Stimulated activated memory B cell treated with anti-CD40 and anti-IgM and Interleukin-4, amounts not matched to agents 10 μg/mL and 1 μg/mL and 100 μg/mL, for 72 hours (primary cell): ENCODE data around the gene AIRE.
"Not testable (repeated sequence)": the region's sequence is repeated elsewhere in the genome, so short reads cannot be mapped to it uniquely, and the experiment has no call there.

Experiments used
- ATAC-seq: fragments of 150-1000 bp; cut with Tn5 transposase; 2 replicates; pipeline ENCODE4 v1.10.0; 2021
- H3K27ac Mint-ChIP-seq: one replicate; pipeline ENCODE4 v1.8.0; 2022; ENCODE audit warnings: mild to moderate bottlenecking, mixed read lengths
- H3K27me3 Mint-ChIP-seq: one replicate; pipeline ENCODE4 v1.8.0; 2022; ENCODE audit warnings: mixed read lengths
- H3K36me3 Mint-ChIP-seq: one replicate; pipeline ENCODE4 v1.8.0; 2022; ENCODE audit warnings: mixed read lengths
- H3K4me1 Mint-ChIP-seq: one replicate; pipeline ENCODE4 v1.8.0; 2022; ENCODE audit warnings: mixed read lengths
- H3K4me3 Mint-ChIP-seq: one replicate; pipeline ENCODE4 v1.8.0; 2022; ENCODE audit warnings: mild to moderate bottlenecking, moderate library complexity, mixed read lengths
- H3K9me3 Mint-ChIP-seq: one replicate; pipeline ENCODE4 v1.8.0; 2022; ENCODE audit warnings: mixed read lengths

AIRE gene

GRCh38 chr21:44341726-44342458, 56.2 kb downstream of the AIRE start:
- Mint-ChIP-seq H3K4me1 (peaks cover 25% of the 10 kb centered on the region), H3K27me3 (peaks cover 24% of the 10 kb centered on the region)
- not testable (repeated sequence) for H3K36me3 Mint-ChIP-seq, H3K4me3 Mint-ChIP-seq, H3K27ac Mint-ChIP-seq, ATAC-seq, H3K9me3 Mint-ChIP-seq

- not testable (repeated sequence) for H3K27ac Mint-ChIP-seq, H3K4me3 Mint-ChIP-seq, H3K36me3 Mint-ChIP-seq, H3K9me3 Mint-ChIP-seq, ATAC-seq
- peaks cover 24% of the 10 kb centered on the region for H3K27me3 Mint-ChIP-seq
- H3K4me1 Mint-ChIP-seq: peaks cover 15% of the 10 kb centered on the region
Measured at GRCh38 chr21:44342981-44343380, 57.3 kb downstream of the AIRE start.

- no peak overlapping the region for H3K27ac Mint-ChIP-seq
- ATAC-seq: peak; percentile 13
Measured at GRCh38 chr21:44344541-44345183, 59.0 kb downstream of the AIRE start.

GRCh38 chr21:44345495-44345894, 59.8 kb downstream of the AIRE start:
- no peak for ATAC-seq

More at GRCh38 chr21:44344541-44345183, 59.0 kb downstream of the AIRE start:
- H3K9me3 Mint-ChIP-seq: no peaks in the 10 kb centered on the region
- peaks cover 10% of the 10 kb centered on the region for H3K4me1 Mint-ChIP-seq
- H3K36me3 Mint-ChIP-seq: no peaks in the 10 kb centered on the region
- peaks cover 39% of the 10 kb centered on the region for H3K27me3 Mint-ChIP-seq
- no peak overlapping the region for H3K4me3 Mint-ChIP-seq

GRCh38 chr21:44347911-44348451, 62.3 kb downstream of the AIRE start:
- Mint-ChIP-seq H3K4me3 (no peak overlapping the region), H3K9me3 (no peaks in the 10 kb centered on the region), H3K27me3 (peaks cover 42% of the 10 kb centered on the region), H3K27ac (no peak overlapping the region), H3K4me1 (peaks cover 8% of the 10 kb centered on the region), H3K36me3 (no peaks in the 10 kb centered on the region)
- ATAC-seq: no peak

More at GRCh38 chr21:44345495-44345894, 59.8 kb downstream of the AIRE start:
- Mint-ChIP-seq H3K4me3 (no peak overlapping the region), H3K36me3 (no peaks in the 10 kb centered on the region), H3K27me3 (peaks cover 42% of the 10 kb centered on the region), H3K9me3 (no peaks in the 10 kb centered on the region), H3K27ac (no peak overlapping the region), H3K4me1 (peaks cover 4% of the 10 kb centered on the region)
